ENCODE data around the gene RIMBP2. TPM values are rescaled to one million over a fixed set of nuclear protein-coding genes. Genes with fewer than 3 reads are reported as not detected.

Gene RIMBP2, protein sequence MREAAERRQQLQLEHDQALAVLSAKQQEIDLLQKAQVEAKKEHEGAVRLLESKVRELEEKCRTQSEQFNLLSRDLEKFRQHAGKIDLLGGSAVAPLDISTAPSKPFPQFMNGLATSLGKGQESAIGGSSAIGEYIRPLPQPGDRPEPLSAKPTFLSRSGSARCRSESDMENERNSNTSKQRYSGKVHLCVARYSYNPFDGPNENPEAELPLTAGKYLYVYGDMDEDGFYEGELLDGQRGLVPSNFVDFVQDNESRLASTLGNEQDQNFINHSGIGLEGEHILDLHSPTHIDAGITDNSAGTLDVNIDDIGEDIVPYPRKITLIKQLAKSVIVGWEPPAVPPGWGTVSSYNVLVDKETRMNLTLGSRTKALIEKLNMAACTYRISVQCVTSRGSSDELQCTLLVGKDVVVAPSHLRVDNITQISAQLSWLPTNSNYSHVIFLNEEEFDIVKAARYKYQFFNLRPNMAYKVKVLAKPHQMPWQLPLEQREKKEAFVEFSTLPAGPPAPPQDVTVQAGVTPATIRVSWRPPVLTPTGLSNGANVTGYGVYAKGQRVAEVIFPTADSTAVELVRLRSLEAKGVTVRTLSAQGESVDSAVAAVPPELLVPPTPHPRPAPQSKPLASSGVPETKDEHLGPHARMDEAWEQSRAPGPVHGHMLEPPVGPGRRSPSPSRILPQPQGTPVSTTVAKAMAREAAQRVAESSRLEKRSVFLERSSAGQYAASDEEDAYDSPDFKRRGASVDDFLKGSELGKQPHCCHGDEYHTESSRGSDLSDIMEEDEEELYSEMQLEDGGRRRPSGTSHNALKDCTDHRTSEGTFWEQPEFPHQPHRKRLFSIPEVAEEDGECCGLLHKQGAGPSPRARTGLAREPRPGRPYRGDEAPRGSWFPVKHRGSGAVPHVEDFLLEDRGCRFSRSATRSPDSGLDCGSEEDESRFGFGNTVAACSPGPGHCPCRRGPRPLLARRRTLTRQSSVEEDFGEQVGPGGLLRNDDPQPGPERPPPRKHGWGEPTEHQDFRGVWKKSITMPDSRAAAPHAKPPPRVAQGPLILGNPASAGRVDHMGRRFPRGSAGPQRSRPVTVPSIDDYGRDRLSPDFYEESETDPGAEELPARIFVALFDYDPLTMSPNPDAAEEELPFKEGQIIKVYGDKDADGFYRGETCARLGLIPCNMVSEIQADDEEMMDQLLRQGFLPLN (N-terminal part only)
- not detected in 2 replicates for total RNA-seq

DNA sequence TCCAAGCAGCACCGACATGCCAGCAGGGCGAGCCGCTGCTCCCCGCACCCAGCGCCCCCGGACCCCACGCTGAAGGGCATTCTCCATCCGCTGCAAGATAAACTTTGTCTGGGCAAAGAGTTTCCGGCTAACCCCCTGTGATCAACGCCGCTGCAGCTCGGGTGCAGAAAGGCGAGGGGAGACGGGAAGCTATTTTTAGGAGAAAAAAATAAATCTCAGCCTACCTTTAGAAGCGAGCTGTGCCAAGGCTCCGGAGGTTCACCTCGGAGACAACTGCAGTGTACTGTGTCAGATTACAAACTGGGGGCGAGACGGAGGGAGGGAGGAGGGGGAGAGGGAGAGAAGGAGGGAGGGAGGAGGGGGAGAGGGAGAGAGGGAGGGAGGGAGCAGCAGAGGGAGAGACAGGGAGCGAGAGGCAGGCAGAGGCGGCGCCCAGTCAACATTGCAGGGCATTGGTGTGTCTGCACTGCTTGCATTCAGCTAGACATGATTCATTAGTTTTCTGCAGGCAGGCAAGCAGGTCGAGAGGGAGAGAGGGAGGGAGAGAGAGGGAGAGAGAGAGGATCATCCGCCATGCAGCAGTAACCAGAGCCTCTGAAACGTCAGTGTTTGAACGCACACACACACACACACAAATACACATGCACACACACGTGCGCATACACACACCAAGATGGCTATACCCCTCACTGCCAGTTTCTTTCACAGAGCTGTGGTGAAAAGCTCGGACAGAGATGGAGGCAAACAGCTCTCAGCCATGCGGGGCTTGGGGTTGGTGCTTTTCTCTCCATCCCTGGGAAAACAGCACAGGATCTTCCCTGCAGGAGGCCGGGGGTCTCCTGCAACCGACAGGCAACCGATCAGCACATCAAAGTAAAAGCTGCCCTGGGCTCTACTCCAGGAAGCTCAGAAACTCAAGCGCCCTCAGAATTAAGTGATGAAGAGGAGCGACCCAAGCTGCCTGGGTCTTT lies at the start of gene RIMBP2:
TSS of gene RIMBP2 (minus strand) at position 302 of the 971 bp plus-strand sequence. CDS start 237,286 bp downstream, outside the sequence.

Other genes starting within 250 kb of the RIMBP2 start
- gene STX2, start 123.0 kb upstream of the RIMBP2 start, total RNA-seq, result 46.5 and 54.0 TPM in 2 replicates
- 654 and 811 TPM in 2 replicates for gene RAN, start 155.8 kb upstream of the RIMBP2 start, total RNA-seq
- 0.13 and 1.4 TPM in 2 replicates for gene ADGRD1, start 237.6 kb upstream of the RIMBP2 start, total RNA-seq